ENCODE results near the gene MPDU1.

DNA sequence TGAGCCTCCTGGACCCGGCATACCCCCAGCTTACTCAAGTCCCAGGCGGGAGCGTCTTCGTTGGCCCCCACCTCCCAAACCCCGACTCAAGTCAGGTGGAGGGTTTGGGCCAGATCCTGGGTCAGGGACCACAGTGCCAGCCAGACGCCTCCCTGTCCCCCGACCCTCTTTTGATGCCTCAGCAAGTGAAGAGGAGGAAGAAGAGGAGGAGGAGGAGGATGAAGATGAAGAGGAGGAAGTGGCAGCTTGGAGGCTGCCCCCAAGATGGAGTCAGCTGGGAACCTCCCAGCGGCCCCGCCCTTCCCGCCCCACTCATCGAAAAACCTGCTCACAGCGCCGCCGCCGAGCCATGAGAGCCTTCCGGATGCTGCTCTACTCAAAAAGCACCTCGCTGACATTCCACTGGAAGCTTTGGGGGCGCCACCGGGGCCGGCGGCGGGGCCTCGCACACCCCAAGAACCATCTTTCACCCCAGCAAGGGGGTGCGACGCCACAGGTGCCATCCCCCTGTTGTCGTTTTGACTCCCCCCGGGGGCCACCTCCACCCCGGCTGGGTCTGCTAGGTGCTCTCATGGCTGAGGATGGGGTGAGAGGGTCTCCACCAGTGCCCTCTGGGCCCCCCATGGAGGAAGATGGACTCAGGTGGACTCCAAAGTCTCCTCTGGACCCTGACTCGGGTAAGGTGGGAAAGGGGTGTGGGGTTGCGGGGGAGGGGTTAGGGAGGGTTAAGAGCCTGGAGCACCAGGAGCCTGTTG lies 20.4 kb upstream of the MPDU1 start:
- TF ChIP-seq CTCF (IDR thresholded peaks at IDR 0.05) (no peak), POLR2A (IDR thresholded peaks at IDR 0.05) (no peak)

Measured in lower leg skin (tissue), 3 donors.